Measurements from ENCODE around the gene CDK6.

Gene CDK6

DNA sequence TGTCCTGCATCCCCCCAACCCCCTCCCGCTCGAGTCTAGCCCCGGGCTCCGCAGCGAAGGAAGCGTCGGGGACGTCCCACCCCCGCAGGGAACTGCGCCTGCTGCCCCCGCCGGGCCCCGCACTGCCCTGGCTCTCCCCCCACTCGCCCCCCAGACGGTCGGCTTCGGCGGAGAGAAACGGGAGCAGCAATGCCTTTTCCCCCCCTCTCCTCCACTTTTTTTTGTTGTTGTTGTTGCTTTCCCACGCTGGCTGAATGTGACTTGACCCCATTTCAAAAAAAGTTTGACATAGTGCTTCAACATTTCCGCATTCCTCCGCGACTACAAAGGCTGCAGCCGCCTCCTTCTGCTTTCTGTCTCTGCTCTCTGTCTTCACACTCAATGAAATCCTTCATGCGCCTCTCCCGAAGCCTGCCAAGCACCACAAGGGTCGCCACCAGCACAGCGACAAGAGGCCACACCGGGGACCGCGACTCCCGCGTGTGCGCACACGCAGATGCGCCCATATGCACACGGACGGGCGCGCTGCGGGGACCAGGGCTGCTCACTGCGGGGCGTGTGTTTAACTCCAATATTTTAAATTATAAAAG, 1.0 kb downstream of the CDK6 start:
- peak overlapping the region; percentile 64 for H3K9ac ChIP-seq (ENCODE audit: low read length)
- peaks cover 23% of the 10 kb centered on the region for H3K36me3 ChIP-seq (ENCODE audit: insufficient read depth, low read length)
- peak overlapping the region; percentile 80 for H3K4me3 ChIP-seq (ENCODE audit: low read depth, low read length, poor library complexity, severe bottlenecking)
- H3F3A ChIP-seq (ENCODE audit: insufficient read depth, low read length), result peaks cover 10% of the 10 kb centered on the region; the same call in 1 of the 2 replicates
- H3K4me2 ChIP-seq (ENCODE audit: low read length), result peak overlapping the region; percentile 86
- peak overlapping the region; percentile 90 for H3K27ac ChIP-seq (ENCODE audit: low read depth, low read length, poor library complexity, severe bottlenecking)
- peaks cover 23% of the 10 kb centered on the region for H3K79me2 ChIP-seq (ENCODE audit: insufficient read depth, low read length)
- peaks cover 32% of the 10 kb centered on the region for H3K4me1 ChIP-seq (ENCODE audit: insufficient read depth, low read length, severe bottlenecking)
- H3K9me2 ChIP-seq (ENCODE audit: low read depth, low read length), result no peaks in the 10 kb centered on the region
- no peak overlapping the region for H2AFZ ChIP-seq (ENCODE audit: low read length)
- no peaks in the 10 kb centered on the region for H3K27me3 ChIP-seq (ENCODE audit: insufficient read depth, low read length)
- no peaks in the 10 kb centered on the region for H3K9me3 ChIP-seq (ENCODE audit: low read length)
- no peaks in the 10 kb centered on the region for H4K20me1 ChIP-seq (ENCODE audit: insufficient read depth, low read length)
- TF ChIP-seq, protein P1, sequence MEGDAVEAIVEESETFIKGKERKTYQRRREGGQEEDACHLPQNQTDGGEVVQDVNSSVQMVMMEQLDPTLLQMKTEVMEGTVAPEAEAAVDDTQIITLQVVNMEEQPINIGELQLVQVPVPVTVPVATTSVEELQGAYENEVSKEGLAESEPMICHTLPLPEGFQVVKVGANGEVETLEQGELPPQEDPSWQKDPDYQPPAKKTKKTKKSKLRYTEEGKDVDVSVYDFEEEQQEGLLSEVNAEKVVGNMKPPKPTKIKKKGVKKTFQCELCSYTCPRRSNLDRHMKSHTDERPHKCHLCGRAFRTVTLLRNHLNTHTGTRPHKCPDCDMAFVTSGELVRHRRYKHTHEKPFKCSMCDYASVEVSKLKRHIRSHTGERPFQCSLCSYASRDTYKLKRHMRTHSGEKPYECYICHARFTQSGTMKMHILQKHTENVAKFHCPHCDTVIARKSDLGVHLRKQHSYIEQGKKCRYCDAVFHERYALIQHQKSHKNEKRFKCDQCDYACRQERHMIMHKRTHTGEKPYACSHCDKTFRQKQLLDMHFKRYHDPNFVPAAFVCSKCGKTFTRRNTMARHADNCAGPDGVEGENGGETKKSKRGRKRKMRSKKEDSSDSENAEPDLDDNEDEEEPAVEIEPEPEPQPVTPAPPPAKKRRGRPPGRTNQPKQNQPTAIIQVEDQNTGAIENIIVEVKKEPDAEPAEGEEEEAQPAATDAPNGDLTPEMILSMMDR (IDR thresholded peaks at IDR 0.05; ENCODE audit: low read length), result peak; percentile 15; the same call in 1 of the 2 replicates
- no peak for TF ChIP-seq EZH2 (IDR thresholded peaks at IDR 0.05; ENCODE audit: borderline replicate concordance, low read length)

- no peaks in the 10 kb centered on the region for H3K9me3 ChIP-seq (ENCODE audit: low read length)
- H3K27me3 ChIP-seq (ENCODE audit: insufficient read depth, low read length), result no peaks in the 10 kb centered on the region
Measured at GRCh38 chr7:92834507-92835260, 1.7 kb downstream of the CDK6 start.

DNA sequence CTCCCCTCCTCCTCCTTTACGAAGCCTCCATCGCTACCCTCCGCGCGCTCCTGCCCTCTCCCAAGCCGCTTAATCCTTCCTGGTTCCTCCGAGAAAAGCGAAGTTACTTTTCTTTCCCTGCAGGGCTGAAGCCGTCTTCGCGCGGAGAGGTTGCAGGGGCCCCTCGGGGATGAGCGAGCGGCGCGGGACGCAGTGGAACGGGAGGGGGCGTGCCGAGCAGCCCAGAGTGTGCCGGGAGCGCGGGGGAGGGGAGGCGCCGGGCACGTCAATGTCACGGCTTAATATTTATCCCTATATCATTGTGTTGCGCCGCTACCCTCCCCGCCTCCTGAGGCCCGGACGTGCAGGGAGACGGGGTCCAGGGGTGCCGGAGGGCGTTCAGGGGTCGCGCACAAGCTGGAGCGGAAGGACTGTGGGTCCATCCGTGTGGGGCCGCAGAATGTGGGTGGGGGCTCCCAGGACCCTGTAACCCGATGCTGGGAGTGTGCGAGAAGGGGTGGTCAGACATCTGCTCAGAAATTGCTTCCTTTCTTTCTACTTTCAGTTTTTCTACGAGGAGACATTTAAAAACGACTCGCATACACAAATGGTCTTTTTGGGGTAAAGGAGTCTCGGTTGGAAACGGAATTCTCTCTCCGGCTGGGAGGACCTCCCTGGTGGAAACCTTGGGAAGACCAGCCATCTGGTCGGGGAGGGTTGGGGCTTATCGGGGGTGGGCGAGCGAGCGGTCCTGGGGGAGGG, 2.4 kb downstream of the CDK6 start:
- TF ChIP-seq EZH2 (IDR thresholded peaks at IDR 0.05; ENCODE audit: borderline replicate concordance, low read length), result no peak
- TF ChIP-seq, protein P1 (IDR thresholded peaks at IDR 0.05; ENCODE audit: low read length), result peak; percentile 39
- Histone ChIP-seq H3K9me2 (ENCODE audit: low read depth, low read length) (no peaks in the 10 kb centered on the region), H4K20me1 (ENCODE audit: insufficient read depth, low read length) (no peaks in the 10 kb centered on the region), H3K27me3 (ENCODE audit: insufficient read depth, low read length) (no peaks in the 10 kb centered on the region), H3K27ac (ENCODE audit: low read depth, low read length, poor library complexity, severe bottlenecking) (peak overlapping the region; percentile 90), H3K36me3 (ENCODE audit: insufficient read depth, low read length) (peaks cover 38% of the 10 kb centered on the region), H2AFZ (ENCODE audit: low read length) (no peak overlapping the region), H3F3A (ENCODE audit: insufficient read depth, low read length) (peaks cover 10% of the 10 kb centered on the region; the same call in 1 of the 2 replicates), H3K4me1 (ENCODE audit: insufficient read depth, low read length, severe bottlenecking) (peaks cover 44% of the 10 kb centered on the region), H3K9me3 (ENCODE audit: low read length) (no peaks in the 10 kb centered on the region), H3K79me2 (ENCODE audit: insufficient read depth, low read length) (peaks cover 37% of the 10 kb centered on the region), H3K9ac (ENCODE audit: low read length) (peak overlapping the region; percentile 64), H3K4me3 (ENCODE audit: low read depth, low read length, poor library complexity, severe bottlenecking) (peak overlapping the region; percentile 80), H3K4me2 (ENCODE audit: low read length) (peak overlapping the region; percentile 86)

More at GRCh38 chr7:92834507-92835260, 1.7 kb downstream of the CDK6 start:
- peaks cover 10% of the 10 kb centered on the region; the same call in 1 of the 2 replicates for H3F3A ChIP-seq (ENCODE audit: insufficient read depth, low read length)
- peak overlapping the region; percentile 80 for H3K4me3 ChIP-seq (ENCODE audit: low read depth, low read length, poor library complexity, severe bottlenecking)
- no peak overlapping the region for H2AFZ ChIP-seq (ENCODE audit: low read length)
- peak overlapping the region; percentile 90 for H3K27ac ChIP-seq (ENCODE audit: low read depth, low read length, poor library complexity, severe bottlenecking)
- TF ChIP-seq, protein P1 (IDR thresholded peaks at IDR 0.05; ENCODE audit: low read length), result no peak
- TF ChIP-seq EZH2 (IDR thresholded peaks at IDR 0.05; ENCODE audit: borderline replicate concordance, low read length), result no peak
- H3K36me3 ChIP-seq (ENCODE audit: insufficient read depth, low read length), result peaks cover 30% of the 10 kb centered on the region
- peaks cover 38% of the 10 kb centered on the region for H3K4me1 ChIP-seq (ENCODE audit: insufficient read depth, low read length, severe bottlenecking)
- peaks cover 30% of the 10 kb centered on the region for H3K79me2 ChIP-seq (ENCODE audit: insufficient read depth, low read length)
- H3K9me2 ChIP-seq (ENCODE audit: low read depth, low read length), result no peaks in the 10 kb centered on the region
- peak overlapping the region; percentile 86 for H3K4me2 ChIP-seq (ENCODE audit: low read length)
- H3K9ac ChIP-seq (ENCODE audit: low read length), result peak overlapping the region; percentile 64
- no peaks in the 10 kb centered on the region for H4K20me1 ChIP-seq (ENCODE audit: insufficient read depth, low read length)

Measured in OCI-LY1 (cell line).